ENCODE measurements around the gene LPP.

- TF ChIP-seq EZH2 (IDR thresholded peaks at IDR 0.05; ENCODE audit: borderline replicate concordance, insufficient read depth, low read depth, low read length, poor library complexity, severe bottlenecking): no peak
- TF ChIP-seq, protein P1, sequence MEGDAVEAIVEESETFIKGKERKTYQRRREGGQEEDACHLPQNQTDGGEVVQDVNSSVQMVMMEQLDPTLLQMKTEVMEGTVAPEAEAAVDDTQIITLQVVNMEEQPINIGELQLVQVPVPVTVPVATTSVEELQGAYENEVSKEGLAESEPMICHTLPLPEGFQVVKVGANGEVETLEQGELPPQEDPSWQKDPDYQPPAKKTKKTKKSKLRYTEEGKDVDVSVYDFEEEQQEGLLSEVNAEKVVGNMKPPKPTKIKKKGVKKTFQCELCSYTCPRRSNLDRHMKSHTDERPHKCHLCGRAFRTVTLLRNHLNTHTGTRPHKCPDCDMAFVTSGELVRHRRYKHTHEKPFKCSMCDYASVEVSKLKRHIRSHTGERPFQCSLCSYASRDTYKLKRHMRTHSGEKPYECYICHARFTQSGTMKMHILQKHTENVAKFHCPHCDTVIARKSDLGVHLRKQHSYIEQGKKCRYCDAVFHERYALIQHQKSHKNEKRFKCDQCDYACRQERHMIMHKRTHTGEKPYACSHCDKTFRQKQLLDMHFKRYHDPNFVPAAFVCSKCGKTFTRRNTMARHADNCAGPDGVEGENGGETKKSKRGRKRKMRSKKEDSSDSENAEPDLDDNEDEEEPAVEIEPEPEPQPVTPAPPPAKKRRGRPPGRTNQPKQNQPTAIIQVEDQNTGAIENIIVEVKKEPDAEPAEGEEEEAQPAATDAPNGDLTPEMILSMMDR (IDR thresholded peaks at IDR 0.05): no peak
These were observed 5.6 kb upstream of the LPP start for GRCh38 chr3:188148318-188148717.
